Measurements from ENCODE around the gene KCNJ15. TPM values are rescaled to one million over a fixed set of nuclear protein-coding genes. Genes with fewer than 3 reads are reported as not detected.

Gene KCNJ15
- total and polyA plus RNA-seq, 2 of the 13 experiments (the other 11 are each of a cell fraction or from before 2014, with no cell fraction given): not detected

DNA sequence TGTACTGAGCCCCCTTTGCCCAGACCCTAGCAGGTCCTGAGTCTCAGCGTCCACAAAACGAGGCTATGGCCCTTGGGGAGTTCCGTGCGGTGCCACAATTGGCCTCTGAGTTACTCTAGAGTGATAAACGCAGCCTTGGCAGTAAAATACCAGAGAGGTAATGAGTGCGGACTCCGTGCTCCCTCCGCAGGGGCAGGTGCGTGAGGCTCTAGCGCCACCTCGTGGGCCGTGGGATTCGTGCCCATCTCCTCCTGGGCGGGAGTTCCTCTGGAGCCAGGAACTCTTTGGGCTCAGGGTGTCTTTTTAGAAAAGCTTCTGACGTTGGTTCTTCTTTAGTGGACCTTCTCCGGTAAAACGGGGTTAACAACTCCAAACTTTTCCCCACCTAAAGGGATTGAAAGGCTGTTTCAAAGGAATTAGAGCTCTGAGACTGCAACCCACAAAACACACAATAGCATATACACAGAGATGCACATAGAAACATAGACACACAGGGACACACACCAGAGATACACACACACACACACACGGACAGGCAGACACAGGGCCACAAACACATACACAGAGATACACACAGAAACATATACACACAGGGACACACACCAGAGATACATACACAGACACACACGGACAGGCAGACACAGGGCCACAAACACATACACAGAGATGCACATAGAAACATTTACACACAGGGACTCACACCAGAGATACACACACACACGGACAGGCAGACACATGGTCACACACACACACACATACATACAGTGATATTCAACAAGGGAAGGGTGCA lies 99.4 kb downstream of the KCNJ15 start (continued):
- TF ChIP-seq ZNF768 (CRISPR knock-in tag; IDR thresholded peaks at IDR 0.05) (peak; percentile 22; the same call in 1 of the 2 replicates), ZBTB42 (CRISPR knock-in tag; IDR thresholded peaks at IDR 0.05) (no peak), YEATS4 (CRISPR knock-in tag; IDR thresholded peaks at IDR 0.05; ENCODE audit: borderline replicate concordance) (no peak), ZNF430 (CRISPR knock-in tag; IDR thresholded peaks at IDR 0.05) (no peak), RXRB (CRISPR knock-in tag; IDR thresholded peaks at IDR 0.05; ENCODE audit: borderline replicate concordance) (no peak), STAG1 (CRISPR knock-in tag; IDR thresholded peaks at IDR 0.05) (peak; percentile 97), ZNF234 (CRISPR knock-in tag; conservative IDR thresholded peaks at IDR 0.05) (no peak), KDM2A (CRISPR knock-in tag; IDR thresholded peaks at IDR 0.05; ENCODE audit: borderline replicate concordance, low read depth) (peak; percentile 62; the same call in 1 of the 2 replicates), PCBP1 (IDR thresholded peaks at IDR 0.05; ENCODE audit: borderline replicate concordance, low read depth, low read length) (no peak)
- TF ChIP-seq, protein P1, sequence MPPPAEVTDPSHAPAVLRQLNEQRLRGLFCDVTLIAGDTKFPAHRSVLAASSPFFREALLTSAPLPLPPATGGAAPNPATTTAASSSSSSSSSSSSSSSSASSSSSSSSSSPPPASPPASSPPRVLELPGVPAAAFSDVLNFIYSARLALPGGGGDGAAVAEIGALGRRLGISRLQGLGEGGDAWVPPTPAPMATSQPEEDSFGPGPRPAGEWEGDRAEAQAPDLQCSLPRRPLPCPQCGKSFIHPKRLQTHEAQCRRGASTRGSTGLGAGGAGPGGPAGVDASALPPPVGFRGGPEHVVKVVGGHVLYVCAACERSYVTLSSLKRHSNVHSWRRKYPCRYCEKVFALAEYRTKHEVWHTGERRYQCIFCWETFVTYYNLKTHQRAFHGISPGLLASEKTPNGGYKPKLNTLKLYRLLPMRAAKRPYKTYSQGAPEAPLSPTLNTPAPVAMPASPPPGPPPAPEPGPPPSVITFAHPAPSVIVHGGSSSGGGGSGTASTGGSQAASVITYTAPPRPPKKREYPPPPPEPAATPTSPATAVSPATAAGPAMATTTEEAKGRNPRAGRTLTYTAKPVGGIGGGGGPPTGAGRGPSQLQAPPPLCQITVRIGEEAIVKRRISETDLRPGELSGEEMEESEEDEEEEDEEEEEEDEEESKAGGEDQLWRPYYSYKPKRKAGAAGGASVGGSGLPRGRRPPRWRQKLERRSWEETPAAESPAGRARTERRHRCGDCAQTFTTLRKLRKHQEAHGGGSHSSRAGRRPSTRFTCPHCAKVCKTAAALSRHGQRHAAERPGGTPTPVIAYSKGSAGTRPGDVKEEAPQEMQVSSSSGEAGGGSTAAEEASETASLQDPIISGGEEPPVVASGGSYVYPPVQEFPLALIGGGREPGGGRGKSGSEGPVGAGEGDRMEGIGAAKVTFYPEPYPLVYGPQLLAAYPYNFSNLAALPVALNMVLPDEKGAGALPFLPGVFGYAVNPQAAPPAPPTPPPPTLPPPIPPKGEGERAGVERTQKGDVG (CRISPR knock-in tag; IDR thresholded peaks at IDR 0.05; ENCODE audit: borderline replicate concordance): no peak
- TF ChIP-seq, protein P2, sequence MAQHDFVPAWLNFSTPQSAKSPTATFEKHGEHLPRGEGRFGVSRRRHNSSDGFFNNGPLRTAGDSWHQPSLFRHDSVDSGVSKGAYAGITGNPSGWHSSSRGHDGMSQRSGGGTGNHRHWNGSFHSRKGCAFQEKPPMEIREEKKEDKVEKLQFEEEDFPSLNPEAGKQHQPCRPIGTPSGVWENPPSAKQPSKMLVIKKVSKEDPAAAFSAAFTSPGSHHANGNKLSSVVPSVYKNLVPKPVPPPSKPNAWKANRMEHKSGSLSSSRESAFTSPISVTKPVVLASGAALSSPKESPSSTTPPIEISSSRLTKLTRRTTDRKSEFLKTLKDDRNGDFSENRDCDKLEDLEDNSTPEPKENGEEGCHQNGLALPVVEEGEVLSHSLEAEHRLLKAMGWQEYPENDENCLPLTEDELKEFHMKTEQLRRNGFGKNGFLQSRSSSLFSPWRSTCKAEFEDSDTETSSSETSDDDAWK (CRISPR knock-in tag; IDR thresholded peaks at IDR 0.05): no peak
- TF ChIP-seq, protein P3, sequence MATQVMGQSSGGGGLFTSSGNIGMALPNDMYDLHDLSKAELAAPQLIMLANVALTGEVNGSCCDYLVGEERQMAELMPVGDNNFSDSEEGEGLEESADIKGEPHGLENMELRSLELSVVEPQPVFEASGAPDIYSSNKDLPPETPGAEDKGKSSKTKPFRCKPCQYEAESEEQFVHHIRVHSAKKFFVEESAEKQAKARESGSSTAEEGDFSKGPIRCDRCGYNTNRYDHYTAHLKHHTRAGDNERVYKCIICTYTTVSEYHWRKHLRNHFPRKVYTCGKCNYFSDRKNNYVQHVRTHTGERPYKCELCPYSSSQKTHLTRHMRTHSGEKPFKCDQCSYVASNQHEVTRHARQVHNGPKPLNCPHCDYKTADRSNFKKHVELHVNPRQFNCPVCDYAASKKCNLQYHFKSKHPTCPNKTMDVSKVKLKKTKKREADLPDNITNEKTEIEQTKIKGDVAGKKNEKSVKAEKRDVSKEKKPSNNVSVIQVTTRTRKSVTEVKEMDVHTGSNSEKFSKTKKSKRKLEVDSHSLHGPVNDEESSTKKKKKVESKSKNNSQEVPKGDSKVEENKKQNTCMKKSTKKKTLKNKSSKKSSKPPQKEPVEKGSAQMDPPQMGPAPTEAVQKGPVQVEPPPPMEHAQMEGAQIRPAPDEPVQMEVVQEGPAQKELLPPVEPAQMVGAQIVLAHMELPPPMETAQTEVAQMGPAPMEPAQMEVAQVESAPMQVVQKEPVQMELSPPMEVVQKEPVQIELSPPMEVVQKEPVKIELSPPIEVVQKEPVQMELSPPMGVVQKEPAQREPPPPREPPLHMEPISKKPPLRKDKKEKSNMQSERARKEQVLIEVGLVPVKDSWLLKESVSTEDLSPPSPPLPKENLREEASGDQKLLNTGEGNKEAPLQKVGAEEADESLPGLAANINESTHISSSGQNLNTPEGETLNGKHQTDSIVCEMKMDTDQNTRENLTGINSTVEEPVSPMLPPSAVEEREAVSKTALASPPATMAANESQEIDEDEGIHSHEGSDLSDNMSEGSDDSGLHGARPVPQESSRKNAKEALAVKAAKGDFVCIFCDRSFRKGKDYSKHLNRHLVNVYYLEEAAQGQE (IDR thresholded peaks at IDR 0.05; ENCODE audit: borderline replicate concordance in 1 of 2, low read depth in 1 of 2, low read length in 2 of 2): no peak
- TF ChIP-seq, protein P4, sequence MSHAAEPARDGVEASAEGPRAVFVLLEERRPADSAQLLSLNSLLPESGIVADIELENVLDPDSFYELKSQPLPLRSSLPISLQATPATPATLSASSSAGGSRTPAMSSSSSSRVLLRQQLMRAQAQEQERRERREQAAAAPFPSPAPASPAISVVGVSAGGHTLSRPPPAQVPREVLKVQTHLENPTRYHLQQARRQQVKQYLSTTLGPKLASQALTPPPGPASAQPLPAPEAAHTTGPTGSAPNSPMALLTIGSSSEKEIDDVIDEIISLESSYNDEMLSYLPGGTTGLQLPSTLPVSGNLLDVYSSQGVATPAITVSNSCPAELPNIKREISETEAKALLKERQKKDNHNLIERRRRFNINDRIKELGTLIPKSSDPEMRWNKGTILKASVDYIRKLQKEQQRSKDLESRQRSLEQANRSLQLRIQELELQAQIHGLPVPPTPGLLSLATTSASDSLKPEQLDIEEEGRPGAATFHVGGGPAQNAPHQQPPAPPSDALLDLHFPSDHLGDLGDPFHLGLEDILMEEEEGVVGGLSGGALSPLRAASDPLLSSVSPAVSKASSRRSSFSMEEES (CRISPR knock-in tag; IDR thresholded peaks at IDR 0.05): no peak
